ENCODE results near the gene GRIA4. TPM values are rescaled to one million over a fixed set of nuclear protein-coding genes. Genes with fewer than 3 reads are reported as not detected.

GRIA4 gene
- total RNA-seq, 1 experiment from 2014 or later: not detected

- CTCF ChIA-PET: no interaction called here
- Mint-ChIP-seq H3K27ac (ENCODE audit: low read depth, unreplicated experiment) (no peak overlapping the region), H3K36me3 (ENCODE audit: insufficient read depth, unreplicated experiment) (no peaks in the 10 kb centered on the region), H3K9me3 (ENCODE audit: unreplicated experiment) (no peaks in the 10 kb centered on the region), H3K4me3 (ENCODE audit: unreplicated experiment) (no peak overlapping the region), H3K27me3 (ENCODE audit: insufficient read depth, unreplicated experiment) (no peaks in the 10 kb centered on the region), H3K4me1 (ENCODE audit: insufficient read depth, unreplicated experiment) (no peaks in the 10 kb centered on the region)
- POLR2A ChIA-PET: no interaction called here
- intact Hi-C loops (cut with micrococcal nuclease): no loop called here
- no peak for DNase-seq (ENCODE audit: unreplicated experiment)
- TF ChIP-seq CTCF (IDR thresholded peaks at IDR 0.05; ENCODE audit: unreplicated experiment): no peak
- no TSS peak for BruUV-seq (replicated peaks)
These were observed 96.1 kb downstream of the GRIA4 start for GRCh38 chr11:105705786-105706530.

- Mint-ChIP-seq H3K36me3 (ENCODE audit: insufficient read depth, unreplicated experiment) (no peaks in the 10 kb centered on the region), H3K27me3 (ENCODE audit: insufficient read depth, unreplicated experiment) (no peaks in the 10 kb centered on the region), H3K4me3 (ENCODE audit: unreplicated experiment) (no peak overlapping the region), H3K4me1 (ENCODE audit: insufficient read depth, unreplicated experiment) (no peaks in the 10 kb centered on the region), H3K9me3 (ENCODE audit: unreplicated experiment) (no peaks in the 10 kb centered on the region), H3K27ac (ENCODE audit: low read depth, unreplicated experiment) (no peak overlapping the region)
- no peak for TF ChIP-seq CTCF (IDR thresholded peaks at IDR 0.05; ENCODE audit: unreplicated experiment)
- DNase-seq (ENCODE audit: unreplicated experiment): no peak
- intact Hi-C loops (cut with micrococcal nuclease): no loop called here
- no TSS peak for BruUV-seq (replicated peaks)
- ChIA-PET CTCF (interaction anchor here (0.7 kb wide), 1 partner anchor 625 kb away, joined by 3 read pairs; no protein-coding TSS in a partner anchor), POLR2A (interaction anchor here (0.7 kb wide), 1 partner anchor 7 kb away, joined by 3 read pairs; no protein-coding TSS in a partner anchor)
These were observed 103.2 kb downstream of the GRIA4 start for GRCh38 chr11:105713106-105713505.

- Mint-ChIP-seq H3K4me1 (ENCODE audit: insufficient read depth, unreplicated experiment) (no peaks in the 10 kb centered on the region), H3K9me3 (ENCODE audit: unreplicated experiment) (no peaks in the 10 kb centered on the region), H3K36me3 (ENCODE audit: insufficient read depth, unreplicated experiment) (no peaks in the 10 kb centered on the region), H3K27ac (ENCODE audit: low read depth, unreplicated experiment) (no peak overlapping the region), H3K4me3 (ENCODE audit: unreplicated experiment) (no peak overlapping the region), H3K27me3 (ENCODE audit: insufficient read depth, unreplicated experiment) (no peaks in the 10 kb centered on the region)
- DNase-seq (ENCODE audit: unreplicated experiment): no peak
- ChIA-PET POLR2A (no interaction called here), CTCF (interaction anchor here (0.7 kb wide), 1 partner anchor 626 kb away, joined by 3 read pairs; no protein-coding TSS in a partner anchor)
- no TSS peak for BruUV-seq (replicated peaks)
- intact Hi-C loops (cut with micrococcal nuclease): no loop called here
- no peak for TF ChIP-seq CTCF (IDR thresholded peaks at IDR 0.05; ENCODE audit: unreplicated experiment)
These were observed 103.8 kb downstream of the GRIA4 start for GRCh38 chr11:105713696-105714095.

- intact Hi-C loops (cut with micrococcal nuclease): no loop called here
- H3K4me1 Mint-ChIP-seq (ENCODE audit: insufficient read depth, unreplicated experiment): peaks cover 7% of the 10 kb centered on the region
- no TSS peak for BruUV-seq (replicated peaks)
- no peaks in the 10 kb centered on the region for H3K9me3 Mint-ChIP-seq (ENCODE audit: unreplicated experiment)
- TF ChIP-seq CTCF (IDR thresholded peaks at IDR 0.05; ENCODE audit: unreplicated experiment): no peak
- POLR2A ChIA-PET: interaction anchor here (0.5 kb wide), 1 partner anchor 11 kb away, joined by 3 read pairs; no protein-coding TSS in a partner anchor
- H3K4me3 Mint-ChIP-seq (ENCODE audit: unreplicated experiment): no peak overlapping the region
- no peak for DNase-seq (ENCODE audit: unreplicated experiment)
- no peaks in the 10 kb centered on the region for H3K27me3 Mint-ChIP-seq (ENCODE audit: insufficient read depth, unreplicated experiment)
- CTCF ChIA-PET: interaction anchor here (0.6 to 1.0 kb wide), 2 partner anchors 110 to 1198 kb away, joined by 3 to 4 read pairs; no protein-coding TSS in a partner anchor
- no peaks in the 10 kb centered on the region for H3K36me3 Mint-ChIP-seq (ENCODE audit: insufficient read depth, unreplicated experiment)
- no peak overlapping the region for H3K27ac Mint-ChIP-seq (ENCODE audit: low read depth, unreplicated experiment)
These were observed 108.8 kb downstream of the GRIA4 start for GRCh38 chr11:105718641-105719040.
